A549 (cell line): ENCODE data around the gene PITX1.

ENCODE experiments used
- CBX8 ChIP-seq: fragments of 200-600 bp; sonication (generic); IDR thresholded peaks from 2 replicates; pipeline ENCODE4 v1.6.1; 2016
- CTCF ChIP-seq: fragments of >200 bp; sonication (Bioruptor Twin); formaldehyde crosslinking; IDR thresholded peaks from 3 replicates; pipeline ENCODE4 v1.5.1; 2016
- EP300 ChIP-seq, 2 experiments: fragments of >200 bp; sonication (Bioruptor Twin); formaldehyde crosslinking; IDR thresholded peaks; 2 replicates in 1 of 2; 3 replicates in 1 of 2; pipeline ENCODE4 v1.6.1; 2016 to 2017
- JUNB ChIP-seq: fragments of >200 bp; sonication (Bioruptor Twin); formaldehyde crosslinking; IDR thresholded peaks from 2 replicates; pipeline ENCODE4 v1.6.1; 2016
- POLR2A ChIP-seq: IDR thresholded peaks from 2 replicates; pipeline ENCODE4 v1.6.1; 2012; ENCODE audit warnings: mild to moderate bottlenecking, low read length
- POLR2AphosphoS2 ChIP-seq: conservative IDR thresholded peaks from 2 replicates; pipeline ENCODE4 v1.6.1; 2012; ENCODE audit warnings: low read length, improper control_type of control experiment, inconsistent platforms
- RAD21 ChIP-seq, 2 experiments: fragments of >200 bp in 1 of 2; sonication (Bioruptor Twin) in 1 of 2; formaldehyde crosslinking in 1 of 2; IDR thresholded peaks in 1 of 2; conservative IDR thresholded peaks in 1 of 2; 2 replicates in 1 of 2; 3 replicates in 1 of 2; pipeline ENCODE4 v1.6.1; 2012 to 2018; ENCODE audit warnings: inconsistent platforms in 1 of 2
- RARB ChIP-seq: fragments of 250-450 bp; sonication (Bioruptor Pico); IDR thresholded peaks from 2 replicates; pipeline ENCODE4 v1.8.0; 2021; ENCODE audit warnings: mild to moderate bottlenecking, moderate library complexity
- RCOR1 ChIP-seq: fragments of 150-350 bp; IDR thresholded peaks from 2 replicates; pipeline ENCODE4 v1.6.1; 2014; ENCODE audit warnings: antibody characterized with exemption, low read length, low read depth
- SMC3 ChIP-seq: fragments of >200 bp; sonication (Bioruptor Twin); formaldehyde crosslinking; IDR thresholded peaks from 3 replicates; pipeline ENCODE4 v1.6.1; 2018; ENCODE audit warnings: inconsistent platforms
- ZFP36 ChIP-seq: fragments of 450-650 bp; IDR thresholded peaks from 2 replicates; pipeline ENCODE4 v1.6.1; 2014; ENCODE audit warnings: borderline replicate concordance; ENCODE audit not compliant: partially characterized antibody
- TF ChIP-seq, protein P1 (sequence below): fragments of 200-600 bp; sonication (generic); IDR thresholded peaks from 2 replicates; pipeline ENCODE4 v1.6.1; 2016; ENCODE audit warnings: antibody characterized with exemption, mild to moderate bottlenecking, moderate library complexity

- TF ChIP-seq JUNB, result no peak
- TF ChIP-seq POLR2A, result no peak
- no peak for TF ChIP-seq POLR2AphosphoS2
- TF ChIP-seq RARB, result no peak
- TF ChIP-seq ZFP36, result no peak
- TF ChIP-seq RCOR1, result no peak
- no peak for TF ChIP-seq EP300 (IDR thresholded peaks at IDR 0.05)
- TF ChIP-seq CBX8, result no peak
- no peak for TF ChIP-seq CTCF
- TF ChIP-seq, protein P1, sequence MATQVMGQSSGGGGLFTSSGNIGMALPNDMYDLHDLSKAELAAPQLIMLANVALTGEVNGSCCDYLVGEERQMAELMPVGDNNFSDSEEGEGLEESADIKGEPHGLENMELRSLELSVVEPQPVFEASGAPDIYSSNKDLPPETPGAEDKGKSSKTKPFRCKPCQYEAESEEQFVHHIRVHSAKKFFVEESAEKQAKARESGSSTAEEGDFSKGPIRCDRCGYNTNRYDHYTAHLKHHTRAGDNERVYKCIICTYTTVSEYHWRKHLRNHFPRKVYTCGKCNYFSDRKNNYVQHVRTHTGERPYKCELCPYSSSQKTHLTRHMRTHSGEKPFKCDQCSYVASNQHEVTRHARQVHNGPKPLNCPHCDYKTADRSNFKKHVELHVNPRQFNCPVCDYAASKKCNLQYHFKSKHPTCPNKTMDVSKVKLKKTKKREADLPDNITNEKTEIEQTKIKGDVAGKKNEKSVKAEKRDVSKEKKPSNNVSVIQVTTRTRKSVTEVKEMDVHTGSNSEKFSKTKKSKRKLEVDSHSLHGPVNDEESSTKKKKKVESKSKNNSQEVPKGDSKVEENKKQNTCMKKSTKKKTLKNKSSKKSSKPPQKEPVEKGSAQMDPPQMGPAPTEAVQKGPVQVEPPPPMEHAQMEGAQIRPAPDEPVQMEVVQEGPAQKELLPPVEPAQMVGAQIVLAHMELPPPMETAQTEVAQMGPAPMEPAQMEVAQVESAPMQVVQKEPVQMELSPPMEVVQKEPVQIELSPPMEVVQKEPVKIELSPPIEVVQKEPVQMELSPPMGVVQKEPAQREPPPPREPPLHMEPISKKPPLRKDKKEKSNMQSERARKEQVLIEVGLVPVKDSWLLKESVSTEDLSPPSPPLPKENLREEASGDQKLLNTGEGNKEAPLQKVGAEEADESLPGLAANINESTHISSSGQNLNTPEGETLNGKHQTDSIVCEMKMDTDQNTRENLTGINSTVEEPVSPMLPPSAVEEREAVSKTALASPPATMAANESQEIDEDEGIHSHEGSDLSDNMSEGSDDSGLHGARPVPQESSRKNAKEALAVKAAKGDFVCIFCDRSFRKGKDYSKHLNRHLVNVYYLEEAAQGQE, result no peak
- TF ChIP-seq RAD21 (conservative IDR thresholded peaks at IDR 0.05 in 1 of 2, IDR thresholded peaks at IDR 0.05 in 1 of 2), result no peak
- TF ChIP-seq SMC3, result no peak
Observed at GRCh38 chr5:135038813-135039270, 4.8 kb upstream of the PITX1 start.
